ENCODE measurements around the gene CFAP90.

CFAP90 gene

DNA sequence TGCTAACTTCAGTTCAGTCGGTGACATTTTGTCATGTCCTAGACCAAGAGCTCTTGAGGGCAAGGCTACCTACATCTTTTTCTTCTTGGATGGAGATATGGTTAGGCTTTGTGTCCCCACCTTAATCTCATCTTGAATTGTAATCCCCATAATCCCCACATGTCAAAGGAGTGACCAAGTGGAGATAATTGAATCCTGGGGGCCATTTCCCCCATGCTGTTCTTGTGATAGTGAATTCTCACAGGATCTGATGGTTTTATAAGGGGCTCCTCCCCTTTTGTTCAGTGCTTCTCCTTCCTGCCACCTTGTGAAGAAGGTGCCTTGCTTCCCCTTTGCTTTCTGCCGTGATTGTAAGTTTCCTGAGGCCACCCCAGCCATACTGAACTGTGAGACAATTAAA, 2.1 kb upstream of the CFAP90 start:
- TF ChIP-seq PAX5 (IDR thresholded peaks at IDR 0.05; ENCODE audit: insufficient read depth, low read length, severe bottlenecking) (no peak), POLR2A (IDR thresholded peaks at IDR 0.05; ENCODE audit: low read depth, low read length) (no peak), TAF1 (IDR thresholded peaks at IDR 0.05; ENCODE audit: low read depth, low read length) (no peak), SPI1 (IDR thresholded peaks at IDR 0.05; ENCODE audit: low read depth, low read length) (no peak), POLR2AphosphoS5 (IDR thresholded peaks at IDR 0.05; ENCODE audit: low read depth, low read length) (no peak), POU2F2 (IDR thresholded peaks at IDR 0.05; ENCODE audit: low read depth, low read length) (no peak)
- FAIRE-seq (no peak), DNase-seq (ENCODE audit: insufficient read length, low spot score) (no peak)

- no peak for TF ChIP-seq POLR2AphosphoS5 (IDR thresholded peaks at IDR 0.05; ENCODE audit: low read depth, low read length)
- DNase-seq (ENCODE audit: insufficient read length, low spot score), result no peak
- FAIRE-seq, result no peak
Measured at GRCh38 chr5:7852542-7852941, 1.6 kb upstream of the CFAP90 start.

DNA sequence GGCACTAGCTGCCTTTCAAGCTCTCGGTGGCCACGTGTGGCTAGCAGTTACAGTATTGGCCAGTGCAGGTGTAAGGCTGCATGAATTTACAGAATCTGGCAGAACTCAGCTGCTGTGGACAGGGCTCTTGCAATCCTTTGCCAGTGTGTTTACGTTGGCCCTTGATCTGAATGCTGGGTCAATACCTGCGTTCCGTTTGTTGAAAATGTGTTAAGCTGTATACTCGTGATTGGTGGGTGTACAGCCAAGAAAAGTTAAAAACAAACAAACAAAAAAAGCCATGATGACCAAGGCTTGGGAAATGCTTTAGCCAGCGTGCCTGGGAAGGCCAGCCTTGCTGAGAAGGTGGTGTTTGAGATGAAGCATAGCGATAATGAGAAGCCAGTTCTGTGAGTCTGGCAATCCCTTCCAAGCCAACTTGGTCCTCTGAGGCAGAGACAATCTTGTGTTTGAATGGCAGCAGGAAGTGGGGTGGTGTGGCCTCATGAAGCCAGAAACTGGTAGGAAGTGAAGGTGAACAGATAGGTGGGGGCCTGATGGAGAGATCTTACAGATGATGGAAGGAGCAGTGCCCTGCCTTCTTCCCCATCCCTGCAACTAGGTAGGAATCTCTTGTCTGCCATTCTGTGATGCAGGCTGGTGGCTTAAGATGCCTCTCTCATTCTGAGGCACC, 820 bp upstream of the CFAP90 start:
- DNase-seq (ENCODE audit: insufficient read length, low spot score) (no peak), FAIRE-seq (no peak)
- no peak for TF ChIP-seq POLR2AphosphoS5 (IDR thresholded peaks at IDR 0.05; ENCODE audit: low read depth, low read length)
- no peak for TF ChIP-seq POLR2A (IDR thresholded peaks at IDR 0.05; ENCODE audit: low read depth, low read length)
- TF ChIP-seq SPI1 (IDR thresholded peaks at IDR 0.05; ENCODE audit: low read depth, low read length), result no peak
- TF ChIP-seq TAF1 (IDR thresholded peaks at IDR 0.05; ENCODE audit: low read depth, low read length), result no peak
- TF ChIP-seq POU2F2 (IDR thresholded peaks at IDR 0.05; ENCODE audit: low read depth, low read length), result no peak

DNA sequence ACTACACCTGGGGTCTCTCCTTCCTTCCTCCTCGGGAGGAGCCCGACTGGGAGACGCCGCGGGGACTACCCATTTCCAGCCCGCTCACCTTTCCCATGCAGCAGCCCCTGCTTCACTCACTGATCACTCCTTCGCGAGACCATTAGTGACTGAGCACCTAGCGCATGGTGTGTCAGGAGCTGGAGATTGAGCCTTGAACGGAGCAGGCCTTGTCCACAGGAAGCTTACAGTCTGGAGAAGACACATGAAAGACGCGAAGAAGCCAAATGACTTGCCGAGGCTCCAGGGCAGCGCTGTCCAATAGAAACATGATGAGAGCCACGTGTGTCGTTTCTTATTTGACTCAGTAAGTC, 283 bp upstream of the CFAP90 start:
- DNase-seq (ENCODE audit: insufficient read length, low spot score) (no peak), FAIRE-seq (no peak)
- TF ChIP-seq POLR2A (IDR thresholded peaks at IDR 0.05; ENCODE audit: low read depth, low read length) (no peak), SPI1 (IDR thresholded peaks at IDR 0.05; ENCODE audit: low read depth, low read length) (no peak), POU2F2 (IDR thresholded peaks at IDR 0.05; ENCODE audit: low read depth, low read length) (no peak), PAX5 (IDR thresholded peaks at IDR 0.05; ENCODE audit: insufficient read depth, low read length, severe bottlenecking) (no peak), POLR2AphosphoS5 (IDR thresholded peaks at IDR 0.05; ENCODE audit: low read depth, low read length) (no peak), TAF1 (IDR thresholded peaks at IDR 0.05; ENCODE audit: low read depth, low read length) (no peak)

- DNase-seq (ENCODE audit: insufficient read length, low spot score), result no peak
- no peak for FAIRE-seq
- TF ChIP-seq POLR2A (IDR thresholded peaks at IDR 0.05; ENCODE audit: low read depth, low read length) (no peak), TAF1 (IDR thresholded peaks at IDR 0.05; ENCODE audit: low read depth, low read length) (no peak), POU2F2 (IDR thresholded peaks at IDR 0.05; ENCODE audit: low read depth, low read length) (no peak), SPI1 (IDR thresholded peaks at IDR 0.05; ENCODE audit: low read depth, low read length) (no peak), POLR2AphosphoS5 (IDR thresholded peaks at IDR 0.05; ENCODE audit: low read depth, low read length) (no peak), PAX5 (IDR thresholded peaks at IDR 0.05; ENCODE audit: insufficient read depth, low read length, severe bottlenecking) (no peak)
Measured at GRCh38 chr5:7849681-7850394, 1.1 kb downstream of the CFAP90 start.

- FAIRE-seq, result no peak
- DNase-seq (ENCODE audit: insufficient read length, low spot score), result no peak
- no peak for TF ChIP-seq TAF1 (IDR thresholded peaks at IDR 0.05; ENCODE audit: low read depth, low read length)
- TF ChIP-seq SPI1 (IDR thresholded peaks at IDR 0.05; ENCODE audit: low read depth, low read length), result no peak
- TF ChIP-seq POU2F2 (IDR thresholded peaks at IDR 0.05; ENCODE audit: low read depth, low read length), result no peak
- TF ChIP-seq PAX5 (IDR thresholded peaks at IDR 0.05; ENCODE audit: insufficient read depth, low read length, severe bottlenecking), result no peak
- TF ChIP-seq POLR2AphosphoS5 (IDR thresholded peaks at IDR 0.05; ENCODE audit: low read depth, low read length), result no peak
- TF ChIP-seq POLR2A (IDR thresholded peaks at IDR 0.05; ENCODE audit: low read depth, low read length), result no peak
Measured at GRCh38 chr5:7848296-7848695, 2.6 kb downstream of the CFAP90 start.

GRCh38 chr5:7846327-7846726, 4.6 kb downstream of the CFAP90 start:
- no peak for FAIRE-seq
- TF ChIP-seq SPI1 (IDR thresholded peaks at IDR 0.05; ENCODE audit: low read depth, low read length) (no peak), PAX5 (IDR thresholded peaks at IDR 0.05; ENCODE audit: insufficient read depth, low read length, severe bottlenecking) (no peak), POLR2AphosphoS5 (IDR thresholded peaks at IDR 0.05; ENCODE audit: low read depth, low read length) (no peak), POU2F2 (IDR thresholded peaks at IDR 0.05; ENCODE audit: low read depth, low read length) (no peak), POLR2A (IDR thresholded peaks at IDR 0.05; ENCODE audit: low read depth, low read length) (no peak), TAF1 (IDR thresholded peaks at IDR 0.05; ENCODE audit: low read depth, low read length) (no peak)

GRCh38 chr5:7845557-7845956, 5.4 kb downstream of the CFAP90 start:
- no peak for DNase-seq (ENCODE audit: insufficient read length, low spot score)
- FAIRE-seq, result no peak
- TF ChIP-seq POU2F2 (IDR thresholded peaks at IDR 0.05; ENCODE audit: low read depth, low read length) (no peak), TAF1 (IDR thresholded peaks at IDR 0.05; ENCODE audit: low read depth, low read length) (no peak), PAX5 (IDR thresholded peaks at IDR 0.05; ENCODE audit: insufficient read depth, low read length, severe bottlenecking) (no peak), SPI1 (IDR thresholded peaks at IDR 0.05; ENCODE audit: low read depth, low read length) (no peak), POLR2A (IDR thresholded peaks at IDR 0.05; ENCODE audit: low read depth, low read length) (no peak), POLR2AphosphoS5 (IDR thresholded peaks at IDR 0.05; ENCODE audit: low read depth, low read length) (no peak)

More at GRCh38 chr5:7846327-7846726, 4.6 kb downstream of the CFAP90 start:
- DNase-seq (ENCODE audit: insufficient read length, low spot score), result no peak

DNA sequence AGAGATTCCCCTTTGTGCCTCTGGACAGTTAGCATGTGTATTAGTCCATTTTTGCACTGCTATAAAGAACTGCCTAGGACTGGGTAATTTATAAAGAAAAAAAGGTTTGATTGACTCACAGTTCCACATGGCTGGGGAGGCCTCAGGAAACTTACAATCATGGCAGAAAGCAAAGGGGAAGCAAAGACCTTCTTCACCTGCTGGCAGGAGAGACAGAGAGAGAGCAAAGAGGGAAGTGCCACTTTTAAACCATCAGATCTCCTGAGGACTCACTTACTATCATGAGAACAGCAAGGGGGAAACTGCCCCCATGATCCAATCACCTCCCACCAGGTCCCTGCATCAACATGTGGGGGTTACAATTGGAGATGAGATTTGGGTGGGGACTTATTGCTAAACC, 6.0 kb downstream of the CFAP90 start:
- DNase-seq (ENCODE audit: insufficient read length, low spot score) (no peak), FAIRE-seq (no peak)
- no peak for TF ChIP-seq POLR2AphosphoS5 (IDR thresholded peaks at IDR 0.05; ENCODE audit: low read depth, low read length)
- TF ChIP-seq SPI1 (IDR thresholded peaks at IDR 0.05; ENCODE audit: low read depth, low read length), result no peak
- no peak for TF ChIP-seq POLR2A (IDR thresholded peaks at IDR 0.05; ENCODE audit: low read depth, low read length)
- TF ChIP-seq TAF1 (IDR thresholded peaks at IDR 0.05; ENCODE audit: low read depth, low read length), result no peak
- no peak for TF ChIP-seq POU2F2 (IDR thresholded peaks at IDR 0.05; ENCODE audit: low read depth, low read length)
- no peak for TF ChIP-seq PAX5 (IDR thresholded peaks at IDR 0.05; ENCODE audit: insufficient read depth, low read length, severe bottlenecking)

DNA sequence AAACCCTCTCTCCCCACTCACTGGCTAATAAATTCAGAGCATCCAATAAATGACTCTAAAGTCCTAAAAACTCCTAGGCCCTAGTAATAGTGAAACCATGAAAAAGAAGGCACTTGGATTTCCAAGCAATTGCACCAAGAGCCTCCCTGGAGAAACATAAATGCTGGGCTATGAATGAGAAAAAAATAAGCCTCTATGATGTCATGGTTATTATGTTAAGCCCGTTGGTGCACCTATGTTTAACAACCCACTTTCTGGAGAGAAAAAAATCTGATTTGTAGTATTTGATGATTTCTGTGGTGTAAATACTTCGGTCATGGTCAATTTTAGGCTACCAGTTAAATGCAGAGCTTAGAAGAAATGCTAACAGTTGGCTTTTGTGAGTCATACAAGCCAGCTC, 8.4 kb downstream of the CFAP90 start:
- TF ChIP-seq POLR2AphosphoS5 (IDR thresholded peaks at IDR 0.05; ENCODE audit: low read depth, low read length), result no peak
- TF ChIP-seq SPI1 (IDR thresholded peaks at IDR 0.05; ENCODE audit: low read depth, low read length), result no peak
- TF ChIP-seq TAF1 (IDR thresholded peaks at IDR 0.05; ENCODE audit: low read depth, low read length), result no peak
- no peak for TF ChIP-seq POU2F2 (IDR thresholded peaks at IDR 0.05; ENCODE audit: low read depth, low read length)
- no peak for TF ChIP-seq PAX5 (IDR thresholded peaks at IDR 0.05; ENCODE audit: insufficient read depth, low read length, severe bottlenecking)
- no peak for TF ChIP-seq POLR2A (IDR thresholded peaks at IDR 0.05; ENCODE audit: low read depth, low read length)
- FAIRE-seq, result no peak

More for the DNA sequence above, 8.4 kb downstream of the CFAP90 start:
- no peak for DNase-seq (ENCODE audit: insufficient read length, low spot score)
